Measurements from ENCODE around the gene MTOR.
"Not testable (repeated sequence)": the region's sequence is repeated elsewhere in the genome, so short reads cannot be mapped to it uniquely, and the experiment has no call there.

The MTOR gene

DNA sequence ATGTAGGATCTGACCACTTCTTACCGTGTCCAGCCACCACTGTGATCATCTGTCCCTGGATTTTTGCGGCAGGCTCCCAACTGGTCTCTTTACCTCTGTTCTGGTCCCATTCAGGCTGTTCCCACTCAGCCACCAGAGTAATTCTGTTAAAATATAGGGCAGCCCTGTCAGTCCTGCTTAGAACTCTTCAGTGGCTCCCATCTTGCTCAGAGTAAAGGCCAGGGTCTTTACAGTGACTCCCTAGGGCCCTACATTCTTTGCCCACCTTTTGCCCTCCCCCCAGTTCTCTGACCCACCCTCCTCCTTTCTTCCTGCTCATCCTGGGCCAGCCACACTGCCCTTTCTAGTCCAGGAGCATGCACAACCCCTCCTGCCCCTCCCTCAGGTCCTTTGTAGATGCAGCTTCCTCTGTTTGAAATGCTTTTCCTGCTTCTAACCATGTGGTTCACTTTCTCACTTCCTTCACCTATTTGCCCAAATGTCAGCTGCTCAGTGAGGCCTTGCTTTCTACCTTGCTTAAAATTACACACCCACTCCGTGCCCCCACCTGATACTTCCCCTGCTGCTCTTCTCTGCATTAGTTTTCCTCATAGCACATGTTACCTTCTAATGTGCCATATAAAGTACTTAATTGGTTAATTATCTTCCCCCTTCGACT is 18.5 kb upstream of the MTOR start:
- no peak for DNase-seq (ENCODE audit: low read depth in 2 of 2)

DNA sequence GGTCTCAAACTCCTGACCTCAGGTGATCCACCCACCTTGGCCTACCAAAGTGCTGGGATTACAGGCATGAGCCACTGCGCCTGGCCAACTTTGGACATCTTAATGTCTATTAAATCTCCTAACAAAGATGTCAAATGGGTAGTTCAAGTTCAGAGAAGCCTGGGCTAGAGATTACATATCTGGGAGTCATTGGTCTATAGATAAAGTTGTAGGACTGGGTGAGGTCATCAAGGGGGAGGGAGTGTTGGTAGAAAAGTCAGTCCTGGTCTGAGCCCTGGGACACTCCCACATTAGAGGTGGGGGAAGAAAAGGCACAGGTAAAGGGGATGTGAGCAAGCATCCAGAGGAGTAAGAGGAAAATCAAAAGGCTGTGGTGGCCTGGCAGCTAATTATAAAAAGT is 17.3 kb upstream of the MTOR start:
- no peak for DNase-seq (ENCODE audit: low read depth in 2 of 2)

GRCh38 chr1:11279152-11279551 is 16.8 kb upstream of the MTOR start:
- DNase-seq (ENCODE audit: low read depth in 2 of 2), result no peak

GRCh38 chr1:11273595-11274234 is 11.4 kb upstream of the MTOR start:
- no peak for DNase-seq (ENCODE audit: low read depth in 2 of 2)

DNA sequence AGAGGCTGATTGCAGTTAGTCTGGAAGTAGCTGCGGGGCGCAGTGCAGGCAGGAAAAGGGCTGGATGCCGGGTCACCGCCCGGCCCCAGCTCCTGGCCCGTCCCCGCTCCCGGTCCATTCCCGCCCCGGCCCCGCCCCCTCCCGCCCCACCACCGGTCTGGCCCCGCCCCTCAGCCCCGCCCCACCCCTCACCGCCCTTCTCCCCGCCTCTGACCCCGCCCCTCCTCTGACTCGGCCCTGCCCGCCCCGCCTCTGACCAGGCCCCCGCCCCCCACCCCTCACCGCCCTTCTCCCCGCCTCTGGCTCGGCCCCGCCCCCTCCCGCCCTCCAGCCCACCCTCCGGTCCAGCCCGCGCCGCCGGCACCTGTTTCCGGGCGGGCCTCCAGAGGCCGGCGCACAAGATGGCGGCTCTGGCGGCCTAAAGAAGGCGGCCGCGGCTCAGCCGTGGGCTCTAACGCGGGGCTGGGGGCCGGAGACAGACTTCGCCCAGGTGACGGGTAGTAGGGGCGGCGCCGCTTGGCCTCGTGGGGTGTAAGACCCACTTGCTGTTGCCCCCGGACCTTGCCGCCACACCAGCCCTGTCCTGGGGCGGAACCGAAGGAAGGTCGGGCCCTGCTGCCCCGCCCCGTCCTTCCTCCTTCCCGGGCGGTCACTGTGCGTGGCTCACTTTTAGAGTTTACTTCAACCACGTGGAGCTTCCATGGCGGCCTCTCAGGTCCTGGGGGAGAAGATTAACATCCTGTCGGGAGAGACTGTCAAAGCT is 10.7 kb upstream of the MTOR start, which contains the start of gene UBIAD1:
UBIAD1 (plus strand) TSS at position 367 of the 763 bp plus-strand sequence; CDS start at position 701, 334 bp downstream.
- DNase-seq (ENCODE audit: low read depth in 2 of 2), result peak; percentile 65

DNA sequence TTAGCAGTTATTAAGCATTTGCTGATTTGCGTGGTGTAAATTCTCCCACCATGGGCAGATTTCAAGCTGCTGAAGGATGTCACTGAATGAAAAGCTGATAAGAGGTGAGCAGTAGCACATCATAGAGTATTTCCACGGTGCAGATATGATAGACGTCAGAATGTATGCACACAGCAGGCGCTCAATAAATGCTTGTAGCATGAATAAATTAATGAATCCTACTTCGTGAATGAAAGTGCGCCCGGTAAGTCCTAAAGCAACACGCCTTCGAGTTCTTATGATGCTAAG is 10.1 kb upstream of the MTOR start:
- no peak for DNase-seq (ENCODE audit: low read depth in 2 of 2)

DNA sequence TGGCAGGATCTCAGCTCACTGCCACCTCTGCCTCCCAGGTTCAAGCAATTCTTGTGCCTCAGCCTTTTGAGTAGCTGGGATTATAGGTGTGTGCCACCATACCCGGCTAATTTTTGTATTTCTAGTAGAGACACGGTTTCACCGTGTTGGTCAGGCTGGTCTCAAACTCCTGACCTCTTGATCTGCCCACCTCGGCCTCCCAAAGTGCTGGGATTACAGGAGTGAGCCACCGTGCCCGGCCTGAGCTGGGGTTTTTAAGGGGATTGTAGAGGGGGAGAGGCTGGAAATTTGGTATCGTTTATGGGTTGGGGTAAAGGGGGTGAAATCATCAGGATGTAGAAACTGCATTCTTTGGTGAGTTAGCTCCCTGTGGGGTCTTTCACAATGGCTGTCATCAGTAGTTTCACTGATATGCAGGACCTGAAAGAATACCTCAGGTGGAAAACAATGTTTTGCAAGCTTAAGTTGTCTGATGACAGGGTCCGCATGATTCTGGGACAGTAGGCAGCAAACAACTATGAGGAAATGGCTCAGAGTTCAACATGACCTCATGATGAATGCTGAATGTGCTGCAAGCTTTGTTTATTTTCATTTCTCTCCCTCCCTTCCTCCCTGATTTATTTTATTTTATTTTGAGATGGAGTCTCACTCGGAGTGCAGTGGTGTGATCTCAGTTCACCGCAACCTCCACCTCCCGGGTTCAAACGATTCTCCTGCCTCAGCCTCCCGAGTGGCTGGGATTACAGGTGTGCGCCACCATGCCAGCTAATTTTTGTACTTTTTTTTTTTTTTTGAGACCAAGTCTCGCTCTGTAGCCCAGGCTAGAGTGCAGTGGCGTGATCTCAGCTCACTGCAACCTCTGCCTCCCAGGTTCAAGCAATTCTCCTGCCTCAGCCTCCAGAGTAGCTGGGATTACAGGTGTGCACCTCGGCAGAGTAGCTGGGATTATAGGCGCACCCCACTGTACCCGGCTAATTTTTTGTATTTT is 5.3 kb upstream of the MTOR start:
- DNase-seq (ENCODE audit: low read depth in 2 of 2), result not testable (repeated sequence)

DNA sequence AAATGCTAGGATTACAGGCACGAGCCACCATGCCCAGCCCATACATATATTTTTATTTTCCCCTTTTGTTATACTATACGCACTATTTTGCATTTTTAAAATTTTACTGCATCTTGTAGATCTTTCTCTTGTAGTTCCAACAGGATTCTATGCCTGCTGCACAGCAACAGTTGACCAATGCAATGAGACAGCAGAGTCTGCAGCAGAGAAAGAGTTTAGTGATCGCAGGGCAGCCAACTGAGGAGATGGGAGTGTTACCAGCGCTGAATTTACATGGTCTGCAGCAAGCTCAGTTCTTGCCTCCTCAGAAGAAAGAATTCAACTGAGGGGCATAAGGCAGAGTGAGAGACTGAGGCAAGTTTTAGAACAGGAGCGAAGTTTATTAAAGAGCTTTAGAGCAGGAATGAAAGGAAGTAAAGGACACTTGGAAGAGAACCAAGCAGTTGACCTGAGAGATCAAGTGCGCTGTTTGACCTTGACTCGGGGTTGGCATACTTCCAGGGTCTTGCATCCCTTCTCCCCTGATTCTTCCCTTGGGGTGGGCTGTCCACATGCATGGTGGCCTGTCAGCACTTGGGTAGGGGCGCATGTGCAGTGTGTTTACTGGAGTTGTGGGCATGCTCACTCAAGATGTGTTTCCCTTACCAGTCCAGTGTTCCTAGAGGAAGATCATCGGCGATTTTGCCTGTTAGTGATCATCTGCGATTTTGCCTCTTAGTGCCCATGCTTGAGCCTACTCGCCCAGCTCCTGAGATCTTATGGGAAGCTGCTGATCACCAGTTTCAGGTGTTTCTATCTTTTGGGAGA is 4.1 kb upstream of the MTOR start:
- DNase-seq (ENCODE audit: low read depth in 2 of 2), result no peak

DNA sequence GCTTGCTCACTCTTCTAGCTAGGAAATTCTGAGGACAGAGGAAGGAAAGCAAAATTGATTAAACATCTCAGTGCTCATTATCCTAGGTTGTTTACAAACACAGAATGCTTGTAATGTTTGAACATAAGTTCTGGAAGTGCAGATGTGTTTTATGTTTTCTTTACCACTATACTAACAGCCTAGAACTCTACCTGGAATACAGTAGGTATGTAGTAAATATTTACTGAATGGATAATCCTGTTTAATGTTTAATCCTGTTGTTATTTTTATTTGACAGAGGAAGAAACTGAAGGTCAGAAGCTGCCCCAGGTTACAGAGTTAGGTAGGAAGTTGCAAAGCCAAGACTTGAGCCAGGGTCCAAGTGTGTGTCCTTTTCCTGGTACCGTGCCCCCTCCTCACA is 6.1 kb downstream of the MTOR start:
- no peak for DNase-seq (ENCODE audit: low read depth in 2 of 2)

GRCh38 chr1:11253226-11253625 is 9.1 kb downstream of the MTOR start:
- no peak for DNase-seq (ENCODE audit: low read depth in 2 of 2)

- DNase-seq (ENCODE audit: low read depth in 2 of 2), result no peak
These were observed 9.8 kb downstream of the MTOR start for GRCh38 chr1:11252538-11252937.

DNA sequence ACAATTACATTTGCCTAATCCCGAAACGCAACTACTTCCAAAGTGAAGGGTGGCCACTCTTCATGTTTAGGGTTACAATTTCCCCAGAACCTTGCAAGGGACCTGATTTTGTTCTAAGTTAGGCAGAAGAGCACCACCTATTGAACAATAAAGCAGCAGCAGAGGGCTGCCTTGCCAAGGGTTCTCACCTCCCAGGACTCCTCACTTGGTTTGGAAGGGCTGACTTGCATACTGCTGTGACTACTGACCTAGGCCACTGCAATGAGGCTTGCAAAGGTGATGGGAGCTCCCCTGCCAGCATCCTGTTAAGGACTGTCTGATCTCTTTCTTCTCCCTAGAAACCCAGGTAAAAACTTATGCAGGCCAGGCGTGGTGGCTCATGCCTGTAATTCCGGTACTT is 14.2 kb downstream of the MTOR start:
- no peak for DNase-seq (ENCODE audit: low read depth in 2 of 2)

DNA sequence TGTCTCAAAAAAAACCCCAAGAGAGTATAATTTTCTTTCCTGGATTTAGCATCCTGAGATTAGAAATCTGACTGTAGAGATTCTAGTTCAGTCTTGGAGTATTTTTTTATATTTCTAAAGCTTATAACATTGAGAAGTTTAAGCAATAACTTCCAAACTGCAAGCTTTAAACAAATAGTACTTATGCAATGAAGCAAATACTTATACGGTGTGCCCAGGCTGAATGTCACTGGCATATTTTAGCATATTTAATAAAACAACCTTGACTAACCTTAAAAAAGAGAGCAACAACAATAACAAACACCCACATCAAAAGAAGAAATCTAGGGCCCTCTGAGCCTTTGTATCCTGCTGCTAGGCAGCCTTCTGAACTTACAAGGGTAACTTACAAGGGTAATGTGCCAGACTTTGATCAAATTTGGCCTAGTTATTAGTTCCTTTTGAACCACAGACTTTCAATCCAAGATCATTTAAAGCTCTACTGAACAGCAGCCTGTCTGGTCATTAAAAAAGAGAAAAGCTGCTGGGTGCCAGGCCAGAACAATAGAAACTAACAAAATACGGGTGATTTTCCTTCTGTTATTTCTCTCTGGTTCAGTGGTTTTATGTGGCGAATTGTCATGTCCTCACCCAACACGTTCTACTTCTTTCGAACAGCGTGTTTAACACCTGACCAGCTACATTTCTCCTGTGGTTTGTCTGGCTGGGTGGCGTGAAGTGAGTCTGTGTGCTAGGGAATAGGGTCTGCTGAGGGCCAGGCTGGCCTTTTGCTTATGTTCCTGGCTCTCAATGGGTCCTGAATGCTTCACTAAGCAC is 16.2 kb downstream of the MTOR start:
- DNase-seq (ENCODE audit: low read depth in 2 of 2), result no peak

- DNase-seq (ENCODE audit: low read depth in 2 of 2), result no peak
These were observed 17.1 kb downstream of the MTOR start for GRCh38 chr1:11245248-11245647.

- no peak for DNase-seq (ENCODE audit: low read depth in 2 of 2)
These were observed 24.0 kb downstream of the MTOR start for GRCh38 chr1:11238311-11238710.

DNA sequence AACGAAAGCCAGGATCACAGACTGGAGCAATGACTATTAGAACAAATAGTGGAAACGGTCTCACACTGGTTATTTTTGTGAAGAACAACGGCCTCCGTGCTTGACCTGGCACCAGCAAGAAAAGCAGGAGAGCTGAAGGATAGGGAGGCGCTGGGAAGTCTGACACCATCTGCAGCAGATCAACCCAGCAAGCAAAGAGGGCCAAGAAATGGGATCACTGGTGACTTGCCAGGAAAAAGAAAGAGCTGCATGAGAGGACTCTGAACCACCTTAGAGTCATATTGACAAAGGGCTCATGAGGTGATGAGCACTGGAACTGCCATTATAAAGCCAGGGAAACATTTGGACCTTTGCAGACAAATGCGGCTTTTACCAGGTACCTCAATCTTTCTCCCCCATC is 25.0 kb downstream of the MTOR start:
- DNase-seq (ENCODE audit: low read depth in 2 of 2), result no peak

- no peak for DNase-seq (ENCODE audit: low read depth in 2 of 2)
These were observed 29.1 kb downstream of the MTOR start for GRCh38 chr1:11233208-11233607.

DNA sequence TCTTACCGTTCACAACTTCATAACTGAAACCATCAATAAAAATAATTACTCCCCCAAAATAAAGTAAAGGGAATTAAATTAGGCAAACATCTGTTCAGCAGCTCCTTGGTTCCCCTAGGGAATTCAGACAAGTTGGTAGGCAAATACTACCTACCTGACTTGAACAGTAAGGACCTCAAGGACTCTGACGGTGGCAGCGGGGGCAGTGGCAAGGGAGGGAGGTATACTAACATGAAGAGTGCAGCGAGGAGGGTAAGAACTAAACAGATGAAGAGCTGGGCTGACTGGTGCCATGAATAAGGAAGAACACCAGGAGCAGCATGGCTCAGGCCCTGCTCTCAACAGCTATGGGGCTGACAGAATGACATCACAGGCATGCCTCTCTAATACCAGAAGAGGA is 33.1 kb downstream of the MTOR start:
- DNase-seq (ENCODE audit: low read depth in 2 of 2), result no peak

DNA sequence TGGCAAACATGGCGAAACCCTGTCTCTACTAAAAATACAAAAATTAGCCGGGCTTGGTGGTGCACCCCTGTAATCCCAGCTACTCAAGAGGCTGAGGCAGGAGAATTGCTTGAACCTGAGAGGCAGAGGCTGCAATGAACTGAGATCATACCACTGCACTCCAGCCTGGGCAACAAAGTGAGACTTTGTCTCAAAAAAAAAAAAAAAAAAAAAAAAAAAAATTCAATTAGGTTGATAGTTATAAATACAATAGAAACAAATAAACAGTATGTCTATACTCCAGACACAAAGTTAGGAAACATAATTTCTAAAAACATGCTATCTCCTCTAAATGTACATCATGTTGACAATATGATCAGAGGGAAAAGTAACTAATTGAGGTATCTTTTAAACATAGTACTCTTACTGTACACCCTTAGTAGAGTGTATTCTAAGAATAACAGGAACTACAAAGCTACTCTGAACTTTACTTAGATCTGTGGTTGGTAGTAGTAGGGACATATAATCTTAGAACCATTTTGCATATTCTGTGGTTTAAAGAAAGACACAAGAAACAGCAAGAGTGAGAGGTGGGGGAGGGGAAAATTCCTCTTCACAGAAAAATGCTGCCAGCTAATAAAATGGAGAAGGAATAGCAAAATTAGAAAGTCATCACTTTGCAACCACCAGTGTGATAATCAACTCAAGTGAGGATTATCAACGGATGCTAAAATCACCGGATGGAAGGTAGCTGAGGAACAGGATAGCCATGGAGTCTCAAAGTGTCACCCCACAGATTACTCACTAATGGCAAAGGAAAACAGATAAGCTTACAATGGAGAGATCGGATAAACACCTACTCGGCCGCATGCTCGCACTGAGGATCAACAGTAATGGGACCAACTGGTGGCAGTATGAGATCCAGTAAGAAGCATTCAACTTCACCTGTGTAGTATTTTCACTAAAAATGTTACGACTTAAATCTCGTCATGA is 35.0 kb downstream of the MTOR start:
- DNase-seq (ENCODE audit: low read depth in 2 of 2), result no peak
